Aortic smooth muscle cell (primary cell): ENCODE measurements around the gene ADGRL1. TPM values are rescaled to one million over a fixed set of nuclear protein-coding genes. Genes with fewer than 3 reads are reported as not detected.

ENCODE experiments used
- total RNA-seq: library from RNA; depleted of rRNA; stranded (reverse); fragments of >200 nt; gene quantifications from 2 replicates; pipeline ENCODE4 v1.2.3, GENCODE V29; 2014

Gene ADGRL1
- total RNA-seq, result 2.4 and 3.3 TPM in 2 replicates

GRCh38 chr19:14205452-14206287 is at the start of gene ADGRL1:
ADGRL1 (minus strand) TSS chr19:14206169; CDS start chr19:14183602, 22,567 bp downstream.

GRCh38 chr19:14136509-14137281 is 69.3 kb downstream of the ADGRL1 start, which contains the start of gene ASF1B:
ASF1B (minus strand) TSS chr19:14136589; CDS start chr19:14136456, 133 bp downstream.

GRCh38 chr19:14117668-14118164 is 88.3 kb downstream of the ADGRL1 start, which contains the start of gene PRKACA:
PRKACA (minus strand) TSS chr19:14117762; CDS start chr19:14117547, 215 bp downstream.

Other genes starting within 250 kb of the ADGRL1 start
- 2.9 and 3.0 TPM in 2 replicates for gene RFX1, start 199.8 kb downstream of the ADGRL1 start, total RNA-seq
- gene RLN3, start 178.0 kb downstream of the ADGRL1 start, total RNA-seq, result not detected in 2 replicates
- gene IL27RA, start 174.4 kb downstream of the ADGRL1 start, total RNA-seq, result 0.75 and 2.1 TPM in 2 replicates
- 0.12 TPM in 1 of 2 replicates, not detected in the other for gene PALM3, start 144.1 kb downstream of the ADGRL1 start, total RNA-seq
- gene MISP3, start 133.4 kb downstream of the ADGRL1 start, total RNA-seq, result 0.26 and 0.75 TPM in 2 replicates
- not detected in 2 replicates for gene C19orf67, start 120.4 kb downstream of the ADGRL1 start, total RNA-seq
- 12.4 and 15.3 TPM in 2 replicates for gene SAMD1, start 115.4 kb downstream of the ADGRL1 start, total RNA-seq
- gene PRKACA, start 88.4 kb downstream of the ADGRL1 start, total RNA-seq, result 52.2 and 60.1 TPM in 2 replicates
- gene ASF1B, start 69.6 kb downstream of the ADGRL1 start, total RNA-seq, result 6.7 and 12.6 TPM in 2 replicates
- 43.2 and 56.1 TPM in 2 replicates for gene ADGRE5, start 175.3 kb upstream of the ADGRL1 start, total RNA-seq
- gene DDX39A, start 213.2 kb upstream of the ADGRL1 start, total RNA-seq, result 56.1 and 78.5 TPM in 2 replicates
- 114 and 136 TPM in 2 replicates for gene PKN1, start 227.1 kb upstream of the ADGRL1 start, total RNA-seq